ENCODE results near the gene SIGLEC1. TPM values are rescaled to one million over a fixed set of nuclear protein-coding genes. Genes with fewer than 3 reads are reported as not detected.

SIGLEC1 gene
- total and polyA plus RNA-seq, 2 experiments from 2014 or later = not detected

- TF ChIP-seq REST (IDR thresholded peaks at IDR 0.05; ENCODE audit: unreplicated experiment) (no peak), ZNF114 (CRISPR knock-in tag; IDR thresholded peaks at IDR 0.05) (no peak), CTCF (conservative IDR thresholded peaks at IDR 0.05; ENCODE audit: low read depth in 2 of 2) (no peak)
Observed at GRCh38 chr20:3667434-3668037, 44.9 kb downstream of the SIGLEC1 start (continued).

- H3K4me3 Mint-ChIP-seq = no peak overlapping the region
- no peaks in the 10 kb centered on the region for H3K9me2 ChIP-seq (ENCODE audit: insufficient read depth)
- H3K9me3 Mint-ChIP-seq = peaks cover 2% of the 10 kb centered on the region; the same call in 2 of the 3 replicates
- H3F3A ChIP-seq (replicated peaks; ENCODE audit: low read depth) = no peaks in the 10 kb centered on the region
- peaks cover 57% of the 10 kb centered on the region for H3K27me3 ChIP-seq (ENCODE audit: insufficient read depth)
- no peaks in the 10 kb centered on the region for H4K20me1 ChIP-seq (replicated peaks; ENCODE audit: insufficient read depth)
- ATAC-seq = no peak
- DNase-seq (ENCODE audit: low spot score) = no peak
- H3K27me3 Mint-ChIP-seq (ENCODE audit: insufficient read depth, low read depth, poor library complexity) = peaks cover 41% of the 10 kb centered on the region
- no peak overlapping the region for H2AFZ ChIP-seq
- H3K79me2 ChIP-seq (replicated peaks; ENCODE audit: insufficient read depth) = no peaks in the 10 kb centered on the region
- H3K36me3 Mint-ChIP-seq (ENCODE audit: low read depth) = no peaks in the 10 kb centered on the region
- no peak overlapping the region for H3K4me3 ChIP-seq
- H3K27ac Mint-ChIP-seq = no peak overlapping the region
- H3K4me2 ChIP-seq = no peak overlapping the region
- peaks cover 8% of the 10 kb centered on the region; the same call in 1 of the 2 replicates for H3K4me1 ChIP-seq (ENCODE audit: insufficient read depth)
- H3K36me3 ChIP-seq (ENCODE audit: insufficient read depth) = no peaks in the 10 kb centered on the region
- no peak for TF ChIP-seq CTCF (conservative IDR thresholded peaks at IDR 0.05; ENCODE audit: low read depth in 2 of 2)
- H3K27ac ChIP-seq (ENCODE audit: low read depth) = no peak overlapping the region
- H3K4me1 Mint-ChIP-seq = peaks cover 13% of the 10 kb centered on the region
Observed at GRCh38 chr20:3663858-3664257, 48.5 kb downstream of the SIGLEC1 start.
